GM18951 (cell line): Measurements from ENCODE around the gene MORC2.

Experiments
- POLR2A ChIP-seq: IDR thresholded peaks from 4 replicates; pipeline ENCODE4 v1.6.1; 2011; ENCODE audit warnings: mild to moderate bottlenecking; ENCODE audit not compliant: insufficient read length, insufficient read depth; ENCODE audit errors: extremely low read depth
- in situ Hi-C: fragments of 300-500 bp; cut with MboI; formaldehyde crosslinking; loops from one replicate; pipeline ENCODE4 v1.12.0; 2022; ENCODE audit warnings: low sequenced_read_pairs, mixed read lengths, inconsistent platforms; ENCODE audit not compliant: unreplicated experiment

Gene MORC2

GRCh38 chr22:30978304-30978962, 9.9 kb upstream of the MORC2 start:
- in situ Hi-C loops = no loop called here
- TF ChIP-seq POLR2A = no peak

- no peak for TF ChIP-seq POLR2A
- in situ Hi-C loops = no loop called here
Observed at GRCh38 chr22:30970356-30970746, 1.8 kb upstream of the MORC2 start.

DNA sequence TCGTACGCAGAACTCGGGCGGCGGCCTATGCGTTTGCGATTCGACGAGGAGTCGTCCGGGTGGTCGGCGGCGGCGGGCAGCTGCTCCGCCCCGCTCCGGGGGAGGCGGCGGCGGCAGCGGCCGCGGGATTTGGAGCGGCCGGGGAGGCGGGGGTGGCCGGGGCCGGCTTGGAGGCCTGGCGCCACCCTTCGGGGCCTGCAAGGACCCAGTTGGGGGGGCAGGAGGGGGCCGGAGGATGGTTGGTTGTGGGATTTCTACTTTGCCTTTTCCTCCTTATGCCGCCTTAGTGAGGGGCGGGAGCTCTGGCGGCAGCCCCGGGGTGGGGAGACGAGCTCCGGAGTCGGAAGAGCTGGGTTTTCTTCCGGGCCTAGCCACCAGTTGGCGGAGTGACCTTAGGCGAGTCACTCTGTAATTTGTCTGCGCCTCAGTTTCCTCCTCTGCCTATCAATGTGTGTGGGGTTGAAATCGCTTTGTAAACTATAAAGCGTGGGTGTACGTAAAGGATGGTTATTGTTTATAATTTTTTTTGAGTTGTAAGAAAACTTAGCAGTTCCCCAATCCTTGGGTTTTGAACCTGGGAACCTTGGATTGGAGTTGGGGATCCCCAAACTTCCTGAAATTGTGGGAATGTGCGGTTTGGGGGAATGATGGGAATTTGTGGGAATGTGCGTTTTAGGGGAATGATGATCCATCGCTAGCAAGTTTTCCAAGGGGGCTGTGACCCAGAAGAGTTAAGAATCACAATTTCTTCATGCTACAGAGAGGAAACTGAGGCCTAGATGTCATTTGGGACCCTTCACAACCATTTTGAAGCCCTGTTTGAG, 1.2 kb upstream of the MORC2 start:
- in situ Hi-C loops = no loop called here
- no peak for TF ChIP-seq POLR2A

DNA sequence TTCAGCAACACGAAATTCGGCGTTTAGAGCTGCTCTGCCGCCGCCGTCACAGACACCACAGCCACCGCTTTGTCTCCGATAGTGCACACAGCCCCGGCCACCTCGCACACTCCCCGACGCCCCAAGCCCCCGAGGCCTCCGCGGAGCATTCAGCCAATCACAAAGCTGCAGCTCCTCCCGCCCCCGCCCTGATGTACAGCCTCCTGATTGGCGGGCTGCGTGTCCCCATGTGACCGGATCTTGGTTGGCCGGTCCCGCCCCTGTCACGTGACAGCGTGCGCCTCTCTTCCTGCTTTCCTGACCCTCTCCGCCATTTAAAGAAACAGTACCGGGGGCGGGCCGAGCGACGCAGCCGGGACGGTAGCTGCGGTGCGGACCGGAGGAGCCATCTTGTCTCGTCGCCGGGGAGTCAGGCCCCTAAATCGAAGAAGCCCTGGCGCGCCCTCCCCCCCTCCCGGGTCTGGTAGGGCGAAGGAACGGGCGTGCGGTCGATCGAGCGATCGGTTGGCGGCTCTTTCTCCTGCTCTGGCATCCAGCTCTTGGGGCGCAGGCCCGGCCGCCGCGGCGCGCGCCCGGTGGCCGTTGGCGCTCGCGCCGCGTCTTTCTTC, 454 bp upstream of the MORC2 start, which contains the start of gene TUG1:
TUG1 (plus strand) TSS at position 342 of the 608 bp plus-strand sequence.
- in situ Hi-C loops = no loop called here
- peak; percentile 76 for TF ChIP-seq POLR2A

GRCh38 chr22:30964858-30965257, 3.7 kb downstream of the MORC2 start:
- in situ Hi-C loops = no loop called here
- TF ChIP-seq POLR2A = no peak

- no peak for TF ChIP-seq POLR2A
- in situ Hi-C loops = no loop called here
Observed at GRCh38 chr22:30955153-30955552, 13.4 kb downstream of the MORC2 start.

- TF ChIP-seq POLR2A = no peak
Observed at GRCh38 chr22:30953206-30953605, 15.4 kb downstream of the MORC2 start.

GRCh38 chr22:30949934-30950660, 18.5 kb downstream of the MORC2 start:
- no peak for TF ChIP-seq POLR2A
- in situ Hi-C loops = no loop called here

More at GRCh38 chr22:30953206-30953605, 15.4 kb downstream of the MORC2 start:
- in situ Hi-C loops = no loop called here

DNA sequence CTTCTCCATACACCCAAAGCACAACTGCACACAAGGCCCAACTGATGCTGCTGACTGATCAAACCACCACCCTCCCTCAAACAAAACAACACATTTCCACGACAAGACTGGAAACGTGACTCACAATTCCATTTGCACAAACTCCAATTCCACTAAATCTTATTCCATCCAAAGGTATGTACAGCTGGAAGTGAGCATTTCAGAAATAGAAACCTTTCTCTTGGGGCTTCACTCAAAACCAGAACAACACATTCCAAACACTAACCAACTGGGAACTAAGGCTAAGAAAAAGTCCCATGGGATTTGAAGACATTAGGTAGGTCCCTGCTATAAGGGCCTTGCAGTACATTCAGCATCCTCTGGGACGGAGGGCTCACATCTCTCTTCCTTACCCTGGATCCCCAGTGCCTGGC, 19.6 kb downstream of the MORC2 start:
- in situ Hi-C loops = no loop called here
- TF ChIP-seq POLR2A = no peak

GRCh38 chr22:30947816-30948454, 20.6 kb downstream of the MORC2 start:
- no peak for TF ChIP-seq POLR2A
- in situ Hi-C loops = no loop called here

- TF ChIP-seq POLR2A = no peak
- in situ Hi-C loops = no loop called here
Observed at GRCh38 chr22:30947173-30947815, 21.3 kb downstream of the MORC2 start.

GRCh38 chr22:30946354-30946753, 22.2 kb downstream of the MORC2 start:
- in situ Hi-C loops = no loop called here
- no peak for TF ChIP-seq POLR2A
